ENCODE measurements around the gene MRAS. TPM values are rescaled to one million over a fixed set of nuclear protein-coding genes. Genes with fewer than 3 reads are reported as not detected.

MRAS gene
- polyA plus RNA-seq, 1 donor (not counting 4 experiments of a cell fraction or from before 2014, with no cell fraction given) = 7.7 TPM

GRCh38 chr3:138384531-138384930 is 36.2 kb downstream of the MRAS start:
- H3K4me1 ChIP-seq (ENCODE audit: control insufficient read depth, extremely low read depth, insufficient read depth, low read length) = peaks cover 18% of the 10 kb centered on the region

GRCh38 chr3:138384976-138385375 is 36.6 kb downstream of the MRAS start:
- no peak for TF ChIP-seq CTCF (optimal IDR thresholded peaks at IDR 0.05 in 1 of 3, IDR thresholded peaks at IDR 0.05 in 1 of 3, conservative IDR thresholded peaks at IDR 0.05 in 1 of 3; ENCODE audit: extremely low read depth in 1 of 3, insufficient read depth in 2 of 3, low read length in 3 of 3)
- TF ChIP-seq EZH2 (IDR thresholded peaks at IDR 0.05; ENCODE audit: low read length) = no peak
- no peak for DNase-seq (ENCODE audit: low read depth, low spot score)
- no peaks in the 10 kb centered on the region for H4K20me1 ChIP-seq (ENCODE audit: control insufficient read depth, extremely low read depth, insufficient read depth, low read length)
- H3K79me2 ChIP-seq (ENCODE audit: control insufficient read depth, insufficient read depth, low read length) = no peaks in the 10 kb centered on the region
- no peaks in the 10 kb centered on the region for H3K27me3 ChIP-seq (ENCODE audit: control insufficient read depth, extremely low read depth, insufficient read depth, low read length)
- H3K4me3 ChIP-seq (ENCODE audit: control insufficient read depth in 2 of 3, extremely low read depth in 1 of 3, insufficient read depth in 2 of 3, low read depth in 1 of 3, low read length in 3 of 3) = no peak overlapping the region
- peaks cover 2% of the 10 kb centered on the region for H3K9me1 ChIP-seq (ENCODE audit: control insufficient read depth, extremely low read depth, insufficient read depth, low read length)
- H3K9me3 ChIP-seq (ENCODE audit: control insufficient read depth, low read depth, low read length) = no peaks in the 10 kb centered on the region
- FAIRE-seq = no peak
- H3K27ac ChIP-seq (ENCODE audit: control insufficient read depth, insufficient read depth, low read length) = no peak overlapping the region
- dilution Hi-C loops (cut with MboI; ENCODE audit: extremely low pct_ligation_motif_present, low sequenced_read_pairs) = no loop called here
- no peak overlapping the region for H3K9ac ChIP-seq (ENCODE audit: control insufficient read depth, extremely low read depth, insufficient read depth, low read length)
- no peak overlapping the region for H2AFZ ChIP-seq (ENCODE audit: control insufficient read depth, low read length)
- peaks cover 22% of the 10 kb centered on the region for H3K4me1 ChIP-seq (ENCODE audit: control insufficient read depth, extremely low read depth, insufficient read depth, low read length)
- H3K36me3 ChIP-seq (ENCODE audit: control insufficient read depth in 2 of 2, extremely low read depth in 1 of 2, insufficient read depth in 2 of 2, low read length in 2 of 2) = no peaks in the 10 kb centered on the region
- H3K4me2 ChIP-seq (ENCODE audit: control insufficient read depth, extremely low read depth, insufficient read depth, low read depth, low read length) = no peak overlapping the region

More at GRCh38 chr3:138384531-138384930, 36.2 kb downstream of the MRAS start:
- dilution Hi-C loops (cut with MboI; ENCODE audit: extremely low pct_ligation_motif_present, low sequenced_read_pairs) = no loop called here
- Histone ChIP-seq H3K27ac (ENCODE audit: control insufficient read depth, insufficient read depth, low read length) (no peak overlapping the region), H4K20me1 (ENCODE audit: control insufficient read depth, extremely low read depth, insufficient read depth, low read length) (no peaks in the 10 kb centered on the region), H2AFZ (ENCODE audit: control insufficient read depth, low read length) (no peak overlapping the region), H3K27me3 (ENCODE audit: control insufficient read depth, extremely low read depth, insufficient read depth, low read length) (no peaks in the 10 kb centered on the region), H3K4me3 (ENCODE audit: control insufficient read depth in 2 of 3, extremely low read depth in 1 of 3, insufficient read depth in 2 of 3, low read depth in 1 of 3, low read length in 3 of 3) (no peak overlapping the region), H3K9me1 (ENCODE audit: control insufficient read depth, extremely low read depth, insufficient read depth, low read length) (peaks cover 2% of the 10 kb centered on the region), H3K79me2 (ENCODE audit: control insufficient read depth, insufficient read depth, low read length) (no peaks in the 10 kb centered on the region), H3K4me2 (ENCODE audit: control insufficient read depth, extremely low read depth, insufficient read depth, low read depth, low read length) (no peak overlapping the region), H3K9me3 (ENCODE audit: control insufficient read depth, low read depth, low read length) (no peaks in the 10 kb centered on the region), H3K9ac (ENCODE audit: control insufficient read depth, extremely low read depth, insufficient read depth, low read length) (no peak overlapping the region), H3K36me3 (ENCODE audit: control insufficient read depth in 2 of 2, extremely low read depth in 1 of 2, insufficient read depth in 2 of 2, low read length in 2 of 2) (no peaks in the 10 kb centered on the region)
- no peak for TF ChIP-seq CTCF (optimal IDR thresholded peaks at IDR 0.05 in 1 of 3, IDR thresholded peaks at IDR 0.05 in 1 of 3, conservative IDR thresholded peaks at IDR 0.05 in 1 of 3; ENCODE audit: extremely low read depth in 1 of 3, insufficient read depth in 2 of 3, low read length in 3 of 3)
- DNase-seq (ENCODE audit: low read depth, low spot score) = no peak
- FAIRE-seq = no peak
